ENCODE results near the gene LYPLA2. TPM values are rescaled to one million over a fixed set of nuclear protein-coding genes. Genes with fewer than 3 reads are reported as not detected.

The LYPLA2 gene
- total RNA-seq = 45.9 and 60.2 TPM in 2 replicates

DNA sequence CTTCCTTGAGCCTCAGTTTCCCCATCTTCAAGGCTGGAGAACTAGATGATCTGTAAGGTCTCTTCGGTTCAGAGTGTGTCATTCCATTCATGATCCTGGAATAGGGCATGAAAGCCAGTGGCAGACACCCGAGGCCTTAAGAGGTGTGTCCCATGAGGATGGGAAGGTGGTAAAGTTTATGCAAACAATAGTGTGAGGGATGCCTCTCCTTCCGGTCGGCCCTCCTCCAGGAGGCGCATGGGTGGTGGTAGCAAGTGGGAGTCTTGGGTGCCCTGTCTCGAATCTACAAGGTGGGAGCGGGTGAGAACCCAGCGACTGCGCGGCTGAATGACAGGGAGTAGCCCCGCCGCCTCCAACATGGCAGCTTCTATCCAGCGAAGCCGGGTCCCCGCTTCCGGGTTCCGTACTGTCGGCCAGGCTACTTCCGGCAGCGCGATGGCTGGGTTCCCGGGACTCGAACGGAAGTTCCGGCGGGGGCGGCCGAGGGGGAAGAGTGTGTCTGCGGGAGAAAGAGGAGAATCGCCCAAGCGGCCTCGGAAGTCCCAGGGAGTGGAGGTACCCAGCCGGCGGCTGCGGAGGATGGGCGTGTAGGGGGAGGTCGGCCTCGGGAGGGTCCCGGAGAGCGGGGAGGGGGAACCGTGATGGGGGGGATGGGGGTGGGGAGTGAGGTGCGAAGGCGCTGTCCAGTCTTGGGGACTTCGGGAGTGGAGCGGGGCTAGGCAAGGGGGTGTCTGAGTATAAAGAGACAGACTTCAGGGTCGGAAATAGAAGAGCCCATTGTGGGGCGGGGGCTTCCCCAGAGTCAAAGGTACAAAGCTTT lies at the start of gene LYPLA2:
TSS of gene LYPLA2 (plus strand) at position 450 of the 820 bp plus-strand sequence. CDS start 1,538 bp downstream, outside the sequence.

DNA sequence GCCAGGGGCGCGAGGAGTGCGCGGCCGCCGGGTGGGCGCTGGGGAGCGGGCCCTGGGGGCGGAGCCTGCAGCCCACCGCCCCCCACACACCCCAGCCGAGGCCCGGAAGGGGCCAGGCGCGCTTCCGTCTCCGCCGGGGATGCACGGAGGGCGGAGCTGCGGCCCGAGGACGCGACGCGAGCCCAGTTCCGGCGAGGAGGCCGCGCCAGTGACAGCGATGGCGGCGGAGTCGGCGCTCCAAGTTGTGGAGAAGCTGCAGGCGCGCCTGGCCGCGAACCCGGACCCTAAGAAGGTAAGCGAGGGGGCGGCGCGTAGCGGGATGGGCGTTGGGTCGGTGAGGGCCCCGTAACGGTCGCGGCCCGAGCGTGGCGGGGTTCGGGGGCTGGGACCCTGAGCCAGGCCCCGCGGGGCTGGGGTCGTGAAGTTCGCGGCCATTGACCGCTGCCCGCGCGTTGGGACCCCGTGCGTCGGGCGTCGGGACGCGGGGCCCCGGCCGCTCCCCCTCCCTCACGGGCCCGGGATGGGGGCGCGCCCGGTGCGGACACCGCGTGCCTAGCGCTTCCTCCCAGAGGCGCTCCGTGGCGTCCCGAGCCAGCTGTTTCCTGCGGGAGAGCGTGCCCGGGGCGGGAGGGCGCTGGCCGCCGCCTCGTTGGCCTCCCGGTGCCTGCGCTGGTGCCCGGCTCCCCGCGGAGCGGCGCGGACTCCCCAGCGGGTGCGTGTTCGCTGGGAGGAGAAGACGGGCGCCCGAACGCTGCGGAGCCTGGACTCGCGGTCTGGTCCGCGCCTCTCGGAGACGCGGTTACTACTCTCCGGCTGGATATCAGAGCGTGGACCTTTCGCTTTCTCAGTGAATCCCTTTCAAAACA lies 47.4 kb upstream of the LYPLA2 start, which contains the start of gene ELOA:
TSS of gene ELOA (plus strand) at position 185 of the 866 bp plus-strand sequence. CDS start at position 218, 33 bp downstream.

DNA sequence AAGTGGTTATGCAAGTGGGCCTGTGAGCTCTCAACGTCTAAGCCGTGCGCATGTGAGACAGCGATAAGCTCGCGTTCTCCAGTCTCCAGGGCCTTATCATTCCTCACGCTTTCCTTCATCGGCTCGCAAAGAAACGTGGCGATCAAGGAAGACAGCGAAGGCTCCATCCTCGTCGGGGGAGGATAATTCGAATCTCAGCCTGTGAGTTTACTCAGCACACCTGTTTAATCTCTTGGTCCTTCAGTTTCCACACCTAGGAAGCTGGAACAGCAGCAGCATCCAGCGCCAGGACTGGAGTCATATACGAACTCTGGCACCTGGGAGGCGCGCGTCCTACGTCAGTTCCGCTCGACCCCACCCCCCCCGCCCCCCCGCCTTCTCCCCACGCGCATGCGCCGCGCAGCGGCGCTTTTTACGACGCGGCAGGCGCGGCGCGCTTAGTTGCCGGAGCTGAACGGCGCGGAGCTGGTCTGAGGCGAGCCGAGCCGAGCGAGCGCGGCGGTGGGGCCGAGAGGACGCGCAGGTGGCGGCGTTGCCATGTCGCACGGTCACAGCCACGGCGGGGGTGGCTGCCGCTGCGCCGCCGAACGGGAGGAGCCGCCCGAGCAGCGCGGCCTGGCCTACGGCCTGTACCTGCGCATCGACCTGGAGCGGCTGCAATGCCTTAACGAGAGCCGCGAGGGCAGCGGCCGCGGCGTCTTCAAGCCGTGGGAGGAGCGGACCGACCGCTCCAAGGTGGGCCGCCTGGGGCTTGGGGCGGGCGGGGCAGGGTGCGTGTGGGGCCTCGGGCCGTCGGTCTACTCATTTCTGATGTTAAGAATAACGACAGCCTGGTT lies 12.7 kb upstream of the LYPLA2 start, which contains the start of gene PITHD1:
TSS of gene PITHD1 (plus strand) at position 440 of the 836 bp plus-strand sequence. CDS start at position 538, 98 bp downstream.

GRCh38 chr1:23800400-23801337 lies 9.7 kb downstream of the LYPLA2 start, which contains the start of gene GALE:
Gene GALE (minus strand): TSS chr1:23800754. CDS start chr1:23799007, 1,747 bp downstream.

GRCh38 chr1:23825076-23825761 lies 34.3 kb downstream of the LYPLA2 start, which contains the start of gene HMGCL:
Gene HMGCL (minus strand): TSS chr1:23825429. CDS start chr1:23825415, 14 bp downstream.

Other genes with a start within 250 kb of the LYPLA2 start
- gene ID3, start 231.6 kb upstream of the LYPLA2 start, total RNA-seq = 57.5 and 165 TPM in 2 replicates
- 1,531 and 1,875 TPM in 2 replicates for gene RPL11, start 99.3 kb upstream of the LYPLA2 start, total RNA-seq
- gene ELOA, start 47.7 kb upstream of the LYPLA2 start, total RNA-seq = 18.9 and 28.0 TPM in 2 replicates
- 26.7 and 29.5 TPM in 2 replicates for gene PITHD1, start 12.7 kb upstream of the LYPLA2 start, total RNA-seq
- gene GALE, start 9.6 kb downstream of the LYPLA2 start, total RNA-seq = 12.0 and 34.3 TPM in 2 replicates
- gene HMGCL, start 34.3 kb downstream of the LYPLA2 start, total RNA-seq = 38.5 and 40.7 TPM in 2 replicates
- gene FUCA1, start 77.1 kb downstream of the LYPLA2 start, total RNA-seq = 3.2 and 12.6 TPM in 2 replicates
- not detected in 2 replicates for gene CNR2, start 122.2 kb downstream of the LYPLA2 start, total RNA-seq
- 68.0 and 68.9 TPM in 2 replicates for gene PNRC2, start 168.7 kb downstream of the LYPLA2 start, total RNA-seq
- 52.0 and 59.3 TPM in 2 replicates for gene SRSF10, start 189.2 kb downstream of the LYPLA2 start, total RNA-seq